ENCODE results near the gene PKP1.
A peak's percentile ranks its signal among the peaks of the same experiment; 100 is the strongest.

PKP1 gene

GRCh38 chr1:201311356-201312011 lies 28.2 kb downstream of the PKP1 start:
- no peak for DNase-seq

GRCh38 chr1:201312298-201312697 lies 29.0 kb downstream of the PKP1 start:
- DNase-seq, result no peak

- no peak for DNase-seq
Observed at GRCh38 chr1:201313086-201313485, 29.8 kb downstream of the PKP1 start.

- DNase-seq, result no peak
Observed at GRCh38 chr1:201316556-201316955, 33.2 kb downstream of the PKP1 start.

GRCh38 chr1:201317551-201317950 lies 34.2 kb downstream of the PKP1 start:
- DNase-seq, result no peak

- DNase-seq, result no peak
Observed at GRCh38 chr1:201318504-201319340, 35.4 kb downstream of the PKP1 start.

GRCh38 chr1:201319631-201320030 lies 36.3 kb downstream of the PKP1 start:
- no peak for DNase-seq

GRCh38 chr1:201320168-201320788 lies 37.0 kb downstream of the PKP1 start:
- peak; percentile 77 for DNase-seq

- DNase-seq, result no peak
Observed at GRCh38 chr1:201321826-201322390, 38.6 kb downstream of the PKP1 start.

- no peak for DNase-seq
Observed at GRCh38 chr1:201322653-201323510, 39.6 kb downstream of the PKP1 start.

GRCh38 chr1:201324306-201324705 lies 41.0 kb downstream of the PKP1 start:
- no peak for DNase-seq

GRCh38 chr1:201324821-201325677 lies 41.7 kb downstream of the PKP1 start:
- DNase-seq, result no peak

- DNase-seq, result no peak
Observed at GRCh38 chr1:201325678-201326060, 42.4 kb downstream of the PKP1 start.

- DNase-seq, result no peak
Observed at GRCh38 chr1:201326710-201327109, 43.4 kb downstream of the PKP1 start.

GRCh38 chr1:201327687-201328240 lies 44.5 kb downstream of the PKP1 start:
- DNase-seq, result no peak

GRCh38 chr1:201328576-201328975 lies 45.3 kb downstream of the PKP1 start:
- no peak for DNase-seq

GRCh38 chr1:201329286-201329685 lies 46.0 kb downstream of the PKP1 start:
- no peak for DNase-seq

- DNase-seq, result no peak
Observed at GRCh38 chr1:201329801-201330200, 46.5 kb downstream of the PKP1 start.

GRCh38 chr1:201330541-201330940 lies 47.2 kb downstream of the PKP1 start:
- DNase-seq, result no peak

GRCh38 chr1:201331166-201331565 lies 47.9 kb downstream of the PKP1 start:
- DNase-seq, result no peak

GRCh38 chr1:201332021-201332420 lies 48.7 kb downstream of the PKP1 start:
- DNase-seq, result no peak

Measured in NCI-H1436 (cell line).